Measurements from ENCODE around the gene GDA.

The GDA gene

DNA sequence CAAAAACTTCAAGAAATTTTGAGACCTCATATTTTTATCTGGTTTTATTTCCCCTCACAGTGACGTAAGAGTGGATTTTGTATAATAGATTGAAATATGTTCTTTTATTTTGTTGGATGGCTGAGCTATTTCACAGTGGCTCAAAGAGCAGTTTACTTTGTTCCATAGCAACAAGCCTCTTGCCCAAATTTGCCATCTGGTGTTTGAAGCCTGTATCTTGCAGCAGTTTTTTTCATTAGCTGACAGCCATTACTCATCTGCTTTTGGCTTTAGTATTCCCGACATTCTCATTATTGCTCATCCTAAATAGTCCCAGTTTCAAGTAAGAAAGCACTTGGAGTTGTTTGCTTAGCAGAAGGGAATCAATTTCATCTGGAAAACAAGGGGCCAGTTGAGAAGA, 36.3 kb downstream of the GDA start:
- DNase-seq (ENCODE audit: low read depth), result no peak
- TF ChIP-seq, protein P1, sequence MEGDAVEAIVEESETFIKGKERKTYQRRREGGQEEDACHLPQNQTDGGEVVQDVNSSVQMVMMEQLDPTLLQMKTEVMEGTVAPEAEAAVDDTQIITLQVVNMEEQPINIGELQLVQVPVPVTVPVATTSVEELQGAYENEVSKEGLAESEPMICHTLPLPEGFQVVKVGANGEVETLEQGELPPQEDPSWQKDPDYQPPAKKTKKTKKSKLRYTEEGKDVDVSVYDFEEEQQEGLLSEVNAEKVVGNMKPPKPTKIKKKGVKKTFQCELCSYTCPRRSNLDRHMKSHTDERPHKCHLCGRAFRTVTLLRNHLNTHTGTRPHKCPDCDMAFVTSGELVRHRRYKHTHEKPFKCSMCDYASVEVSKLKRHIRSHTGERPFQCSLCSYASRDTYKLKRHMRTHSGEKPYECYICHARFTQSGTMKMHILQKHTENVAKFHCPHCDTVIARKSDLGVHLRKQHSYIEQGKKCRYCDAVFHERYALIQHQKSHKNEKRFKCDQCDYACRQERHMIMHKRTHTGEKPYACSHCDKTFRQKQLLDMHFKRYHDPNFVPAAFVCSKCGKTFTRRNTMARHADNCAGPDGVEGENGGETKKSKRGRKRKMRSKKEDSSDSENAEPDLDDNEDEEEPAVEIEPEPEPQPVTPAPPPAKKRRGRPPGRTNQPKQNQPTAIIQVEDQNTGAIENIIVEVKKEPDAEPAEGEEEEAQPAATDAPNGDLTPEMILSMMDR (IDR thresholded peaks at IDR 0.05; ENCODE audit: low read depth, low read length, missing control alignments), result no peak

DNA sequence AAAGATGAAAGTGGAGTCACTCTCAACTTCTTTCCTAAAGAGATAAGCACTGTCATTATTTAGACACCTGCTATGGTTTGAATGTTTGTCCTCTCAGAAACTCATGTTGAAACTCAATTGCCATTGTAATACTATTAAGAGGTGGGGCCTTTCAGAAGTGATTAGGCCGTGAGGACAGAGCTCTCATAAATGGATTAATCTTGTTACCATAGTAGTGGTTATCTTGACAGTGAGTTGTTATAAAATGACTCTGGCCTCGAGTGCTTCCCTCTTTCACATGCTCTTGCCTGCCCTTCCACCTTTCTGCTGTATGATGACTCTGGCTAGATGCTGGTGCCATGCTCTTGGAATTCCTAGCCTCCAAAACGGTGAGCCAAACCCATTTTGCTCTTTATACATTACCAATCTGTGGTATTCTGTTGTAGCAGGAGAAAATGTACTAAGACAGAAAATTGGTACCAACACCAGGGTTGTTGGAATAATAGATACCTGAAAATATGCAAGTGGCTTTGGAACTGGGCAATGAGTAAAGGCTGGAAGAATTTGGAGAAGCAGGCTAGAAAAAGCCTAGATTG, 38.0 kb downstream of the GDA start:
- H3K4me3 ChIP-seq (ENCODE audit: low read depth, low read length), result no peak overlapping the region
- TF ChIP-seq, protein P1 (IDR thresholded peaks at IDR 0.05; ENCODE audit: low read depth, low read length, missing control alignments), result no peak
- DNase-seq (ENCODE audit: low read depth), result no peak

More for the DNA sequence above, 36.3 kb downstream of the GDA start:
- H3K4me3 ChIP-seq (ENCODE audit: low read depth, low read length), result no peak overlapping the region

- no peak overlapping the region for H3K4me3 ChIP-seq (ENCODE audit: low read depth, low read length)
- TF ChIP-seq, protein P1 (IDR thresholded peaks at IDR 0.05; ENCODE audit: low read depth, low read length, missing control alignments), result no peak
- DNase-seq (ENCODE audit: low read depth), result no peak
Measured at GRCh38 chr9:72188232-72188631, 39.0 kb downstream of the GDA start.

DNA sequence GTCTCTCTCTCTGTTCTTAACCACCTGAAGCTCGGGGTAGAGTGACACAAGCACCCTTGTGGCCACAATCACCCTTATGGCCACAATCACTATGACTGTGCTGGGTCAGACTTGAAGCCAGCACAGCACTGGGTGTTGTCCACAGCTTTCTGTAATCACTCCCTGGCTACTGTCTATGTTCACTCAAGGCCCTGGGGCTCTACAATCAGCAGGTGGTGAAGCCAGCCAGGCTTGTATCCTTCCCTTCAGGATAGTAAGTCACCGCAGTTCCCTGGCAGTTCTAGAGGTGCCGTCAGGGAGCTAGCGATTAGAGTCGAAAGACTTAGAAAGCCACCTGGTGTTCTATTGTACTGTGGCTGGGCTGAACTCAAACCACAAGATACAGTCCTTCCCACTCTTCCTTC, 44.2 kb downstream of the GDA start:
- TF ChIP-seq, protein P1 (IDR thresholded peaks at IDR 0.05; ENCODE audit: low read depth, low read length, missing control alignments), result no peak
- no peak overlapping the region for H3K4me3 ChIP-seq (ENCODE audit: low read depth, low read length)
- no peak for DNase-seq (ENCODE audit: low read depth)

- TF ChIP-seq, protein P1 (IDR thresholded peaks at IDR 0.05; ENCODE audit: low read depth, low read length, missing control alignments), result no peak
- no peak overlapping the region for H3K4me3 ChIP-seq (ENCODE audit: low read depth, low read length)
Measured at GRCh38 chr9:72199238-72199637, 50.0 kb downstream of the GDA start.

DNA sequence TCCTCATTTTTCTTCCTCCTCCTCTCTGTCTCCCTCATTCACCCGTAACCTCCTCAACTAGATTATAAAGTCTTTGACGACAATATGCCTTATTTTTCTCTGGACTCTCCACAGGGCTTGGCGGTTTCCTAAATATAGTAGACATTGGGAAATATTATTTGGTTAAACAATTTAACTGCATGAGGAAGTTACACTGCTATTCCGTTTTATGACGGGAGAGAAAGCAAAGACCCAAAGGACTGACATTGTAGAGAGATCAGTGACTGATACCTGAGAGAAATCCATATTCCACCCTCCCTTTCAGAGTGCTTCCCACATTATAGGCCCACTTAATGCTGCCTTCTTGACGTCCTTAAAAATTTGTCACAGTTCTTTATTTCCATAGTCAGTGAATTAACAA, 51.2 kb downstream of the GDA start:
- TF ChIP-seq, protein P1 (IDR thresholded peaks at IDR 0.05; ENCODE audit: low read depth, low read length, missing control alignments), result no peak
- no peak overlapping the region for H3K4me3 ChIP-seq (ENCODE audit: low read depth, low read length)
- DNase-seq (ENCODE audit: low read depth), result no peak

More at GRCh38 chr9:72199238-72199637, 50.0 kb downstream of the GDA start:
- no peak for DNase-seq (ENCODE audit: low read depth)

DNA sequence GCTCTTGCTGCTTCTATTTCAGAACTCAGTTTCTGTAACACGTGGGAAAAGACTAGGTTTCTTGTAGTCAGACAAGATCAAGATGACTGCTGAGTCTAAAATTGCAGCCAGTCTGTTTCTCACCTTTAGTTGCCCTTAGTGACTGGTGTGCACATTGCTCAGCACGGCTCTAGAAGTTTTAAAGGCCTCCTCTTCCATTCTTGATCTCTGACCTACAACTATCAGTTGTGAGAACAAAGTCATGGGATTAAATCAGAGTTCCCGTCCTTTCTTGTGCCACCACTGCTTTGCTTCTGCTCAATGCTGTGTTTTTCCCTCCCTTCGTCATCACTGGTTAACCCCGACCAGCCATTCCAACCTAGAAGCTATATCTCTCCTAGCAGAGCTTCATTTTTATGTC, 52.8 kb downstream of the GDA start:
- no peak for DNase-seq (ENCODE audit: low read depth)
- no peak overlapping the region for H3K4me3 ChIP-seq (ENCODE audit: low read depth, low read length)
- TF ChIP-seq, protein P1 (IDR thresholded peaks at IDR 0.05; ENCODE audit: low read depth, low read length, missing control alignments), result no peak
